ENCODE results near the gene ANXA5. TPM values are rescaled to one million over a fixed set of nuclear protein-coding genes. Genes with fewer than 3 reads are reported as not detected.

ANXA5 gene
- total and polyA plus RNA-seq, 9 of the 15 experiments (the other 6 are each of a cell fraction or from before 2014, with no cell fraction given) = 49.9 to 131 (median 84.5) TPM

GRCh38 chr4:121741751-121742150 lies 45.0 kb upstream of the ANXA5 start:
- H3K36me3 ChIP-seq (ENCODE audit: control insufficient read depth, insufficient read depth, low read length) = no peaks in the 10 kb centered on the region
- ATAC-seq = no peak
- DNase-seq (ENCODE audit: extremely low read depth in 1 of 4, low spot score in 3 of 4) = no peak
- no peaks in the 10 kb centered on the region for H3K9me1 ChIP-seq (ENCODE audit: control insufficient read depth, insufficient read depth, low read length)
- intact Hi-C loops (cut with micrococcal nuclease) (no loop called here), in situ Hi-C loops (cut with MboI) (no loop called here)
- no peak overlapping the region for H2AFZ ChIP-seq (ENCODE audit: low read depth, low read length)
- FAIRE-seq = no peak
- H3K9me3 ChIP-seq (replicated peaks; ENCODE audit: control insufficient read depth, insufficient read depth, low read depth, low read length) = no peaks in the 10 kb centered on the region
- no peaks in the 10 kb centered on the region for H4K20me1 ChIP-seq (replicated peaks; ENCODE audit: control insufficient read depth, insufficient read depth, low read length)
- ChIA-PET CTCF (ENCODE audit: low intra/inter-chr PET ratio) (no interaction called here), POLR2A (no interaction called here)
- no peaks in the 10 kb centered on the region for H3K4me1 ChIP-seq (replicated peaks in 1 of 2; ENCODE audit: control insufficient read depth in 2 of 2, insufficient read depth in 2 of 2, low read length in 2 of 2)
- no peak overlapping the region for H3K27ac ChIP-seq (ENCODE audit: extremely low read depth, low read depth, low read length)
- TF ChIP-seq CBX8 (IDR thresholded peaks at IDR 0.05; ENCODE audit: borderline replicate concordance, extremely low read depth, low read depth, low read length, poor library complexity, severe bottlenecking) = no peak
- no peak for TF ChIP-seq PHF21A (IDR thresholded peaks at IDR 0.05; ENCODE audit: borderline replicate concordance, low read depth)
- TF ChIP-seq, protein P1, sequence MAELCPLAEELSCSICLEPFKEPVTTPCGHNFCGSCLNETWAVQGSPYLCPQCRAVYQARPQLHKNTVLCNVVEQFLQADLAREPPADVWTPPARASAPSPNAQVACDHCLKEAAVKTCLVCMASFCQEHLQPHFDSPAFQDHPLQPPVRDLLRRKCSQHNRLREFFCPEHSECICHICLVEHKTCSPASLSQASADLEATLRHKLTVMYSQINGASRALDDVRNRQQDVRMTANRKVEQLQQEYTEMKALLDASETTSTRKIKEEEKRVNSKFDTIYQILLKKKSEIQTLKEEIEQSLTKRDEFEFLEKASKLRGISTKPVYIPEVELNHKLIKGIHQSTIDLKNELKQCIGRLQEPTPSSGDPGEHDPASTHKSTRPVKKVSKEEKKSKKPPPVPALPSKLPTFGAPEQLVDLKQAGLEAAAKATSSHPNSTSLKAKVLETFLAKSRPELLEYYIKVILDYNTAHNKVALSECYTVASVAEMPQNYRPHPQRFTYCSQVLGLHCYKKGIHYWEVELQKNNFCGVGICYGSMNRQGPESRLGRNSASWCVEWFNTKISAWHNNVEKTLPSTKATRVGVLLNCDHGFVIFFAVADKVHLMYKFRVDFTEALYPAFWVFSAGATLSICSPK (IDR thresholded peaks at IDR 0.05; ENCODE audit: borderline replicate concordance) = no peak
- TF ChIP-seq RNF2 (IDR thresholded peaks at IDR 0.05) = no peak
- TF ChIP-seq OTX1 (CRISPR knock-in tag; IDR thresholded peaks at IDR 0.05) = no peak
- H3K79me2 ChIP-seq (ENCODE audit: control insufficient read depth, insufficient read depth, low read length) = no peaks in the 10 kb centered on the region
- H3K27me3 ChIP-seq (ENCODE audit: control insufficient read depth in 2 of 2, insufficient read depth in 2 of 2, low read length in 2 of 2) = peaks cover 0 to 6% of the 10 kb centered on the region in 2 experiments; a peak in 3 of 5 replicates
- no TSS peak for BruUV-seq (replicated peaks)
- 5% methylated on average over 7 of the region's 7 CpGs for WGBS (ENCODE audit: insufficient coverage, low coverage, missing lambda C conversion rate)
- no peak overlapping the region for H3K4me3 ChIP-seq
- H3K9ac ChIP-seq (ENCODE audit: insufficient read depth in 1 of 2, low read depth in 2 of 2, low read length in 2 of 2) = no peak overlapping the region
- no peak overlapping the region for H3K4me2 ChIP-seq (ENCODE audit: insufficient read depth, low read length)
